Loucy (cell line): ENCODE measurements around the gene BCL2L13.

Experiments
- EZH2phosphoT487 ChIP-seq: fragments of 200-600 bp; IDR thresholded peaks from 2 replicates; pipeline ENCODE4 v1.6.1; 2018; ENCODE audit warnings: antibody characterized with exemption, mild to moderate bottlenecking, moderate library complexity, borderline replicate concordance
- TF ChIP-seq, protein P1 (sequence below): fragments of 200-600 bp; sonication (generic); conservative IDR thresholded peaks from 2 replicates; pipeline ENCODE4 v1.5.1; 2014; ENCODE audit warnings: mild to moderate bottlenecking, antibody characterized with exemption, low read length

DNA sequence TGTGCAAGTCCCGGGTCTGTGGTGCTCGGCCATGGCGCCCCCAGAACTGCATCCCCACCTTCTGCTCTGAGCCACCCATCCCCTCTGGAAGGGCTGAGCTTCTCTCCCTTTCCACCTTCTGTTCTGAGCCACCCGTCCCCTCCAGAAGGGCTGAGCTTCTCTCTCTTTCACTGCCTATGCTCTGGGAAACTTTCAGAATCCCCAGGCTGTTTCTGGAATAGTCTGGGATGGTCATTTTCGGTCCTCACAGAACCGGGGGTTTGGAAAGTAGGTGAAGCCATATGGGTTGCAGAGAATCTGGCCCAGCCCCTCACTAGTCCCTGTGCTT is 139.1 kb downstream of the BCL2L13 start:
- TF ChIP-seq, protein P1, sequence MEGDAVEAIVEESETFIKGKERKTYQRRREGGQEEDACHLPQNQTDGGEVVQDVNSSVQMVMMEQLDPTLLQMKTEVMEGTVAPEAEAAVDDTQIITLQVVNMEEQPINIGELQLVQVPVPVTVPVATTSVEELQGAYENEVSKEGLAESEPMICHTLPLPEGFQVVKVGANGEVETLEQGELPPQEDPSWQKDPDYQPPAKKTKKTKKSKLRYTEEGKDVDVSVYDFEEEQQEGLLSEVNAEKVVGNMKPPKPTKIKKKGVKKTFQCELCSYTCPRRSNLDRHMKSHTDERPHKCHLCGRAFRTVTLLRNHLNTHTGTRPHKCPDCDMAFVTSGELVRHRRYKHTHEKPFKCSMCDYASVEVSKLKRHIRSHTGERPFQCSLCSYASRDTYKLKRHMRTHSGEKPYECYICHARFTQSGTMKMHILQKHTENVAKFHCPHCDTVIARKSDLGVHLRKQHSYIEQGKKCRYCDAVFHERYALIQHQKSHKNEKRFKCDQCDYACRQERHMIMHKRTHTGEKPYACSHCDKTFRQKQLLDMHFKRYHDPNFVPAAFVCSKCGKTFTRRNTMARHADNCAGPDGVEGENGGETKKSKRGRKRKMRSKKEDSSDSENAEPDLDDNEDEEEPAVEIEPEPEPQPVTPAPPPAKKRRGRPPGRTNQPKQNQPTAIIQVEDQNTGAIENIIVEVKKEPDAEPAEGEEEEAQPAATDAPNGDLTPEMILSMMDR, result no peak
- TF ChIP-seq EZH2phosphoT487, result no peak
